ENCODE results near the gene MYBPHL.

Gene MYBPHL

GRCh38 chr1:109268431-109269211, 38.2 kb downstream of the MYBPHL start:
- DNase-seq (ENCODE audit: extremely low spot score): no peak

DNA sequence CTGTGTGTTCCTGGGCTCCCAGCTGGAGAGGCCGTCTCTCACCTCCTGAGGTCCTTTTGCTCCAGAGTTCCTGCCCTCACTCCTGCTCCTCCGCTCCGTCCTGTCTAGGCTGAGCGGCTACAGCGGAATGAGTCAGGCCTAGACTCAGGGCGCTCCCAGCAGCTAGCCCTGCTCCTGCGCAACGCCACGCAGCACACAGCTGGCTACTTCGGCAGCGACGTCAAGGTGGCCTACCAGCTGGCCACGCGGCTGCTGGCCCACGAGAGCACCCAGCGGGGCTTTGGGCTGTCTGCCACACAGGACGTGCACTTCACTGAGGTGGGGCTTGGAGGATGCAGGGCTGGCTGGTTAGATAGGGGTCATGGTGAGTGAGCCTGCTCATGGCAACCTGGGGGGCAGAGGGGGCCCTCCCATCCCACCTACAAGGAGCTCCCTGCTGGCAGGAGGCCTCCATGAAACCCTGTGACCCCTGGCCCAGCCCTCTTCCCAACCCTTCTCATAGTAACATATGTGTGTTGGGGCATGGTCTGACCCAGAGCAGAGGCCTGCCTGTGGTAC, 39.0 kb downstream of the MYBPHL start:
- DNase-seq (ENCODE audit: extremely low spot score): no peak
- ChIA-PET POLR2A (no interaction called here), CTCF (interaction anchor here (1.7 to 2.7 kb wide), 2 partner anchors 10 to 265 kb away, joined by 8 to 11 read pairs; no protein-coding TSS in a partner anchor)
- TF ChIP-seq CTCF (IDR thresholded peaks at IDR 0.05; ENCODE audit: control extremely low read depth, extremely low read depth, low read depth, missing control alignments): no peak

More at GRCh38 chr1:109268431-109269211, 38.2 kb downstream of the MYBPHL start:
- ChIA-PET CTCF (interaction anchor here (1.1 to 2.7 kb wide), 3 partner anchors 9 to 264 kb away, joined by 4 to 11 read pairs (median 8); no protein-coding TSS in a partner anchor), POLR2A (interaction anchor here (0.5 kb wide), 1 partner anchor 168 kb away, joined by 4 read pairs; no protein-coding TSS in a partner anchor)
- no peak for TF ChIP-seq CTCF (IDR thresholded peaks at IDR 0.05; ENCODE audit: control extremely low read depth, extremely low read depth, low read depth, missing control alignments)

DNA sequence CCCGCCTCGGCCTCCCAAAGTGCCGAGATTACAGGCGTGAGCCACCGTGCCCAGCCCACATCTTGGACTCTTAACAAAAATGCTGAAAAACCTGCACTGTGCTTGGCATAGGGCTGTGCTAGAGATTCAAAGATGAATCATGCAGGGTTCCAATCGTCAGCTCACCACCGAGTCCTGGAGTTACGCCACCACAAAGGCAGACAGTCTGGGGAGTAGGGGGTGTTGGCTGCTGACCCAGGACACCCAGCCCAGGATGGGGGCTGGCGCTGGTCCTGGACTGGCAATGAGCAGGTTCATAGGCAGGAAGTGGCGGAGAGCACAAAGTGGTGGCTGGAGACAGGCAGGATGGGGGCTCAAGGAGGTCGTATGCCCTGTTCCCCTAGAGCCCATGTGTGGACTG, 39.8 kb downstream of the MYBPHL start:
- ChIA-PET CTCF (interaction anchor here (0.9 to 8.2 kb wide), 3 partner anchors 10 to 266 kb away, joined by 3 to 76 read pairs (median 4); no protein-coding TSS in a partner anchor), POLR2A (no interaction called here)
- DNase-seq (ENCODE audit: extremely low spot score): no peak
- no peak for TF ChIP-seq CTCF (IDR thresholded peaks at IDR 0.05; ENCODE audit: control extremely low read depth, extremely low read depth, low read depth, missing control alignments)

- CTCF ChIA-PET: interaction anchor here (1.2 to 8.2 kb wide), 4 partner anchors 17 to 267 kb away, joined by 4 to 76 read pairs (median 17); partner anchors contain the start of genes PSRC1 and SORT1
- POLR2A ChIA-PET: no interaction called here
- no peak for TF ChIP-seq CTCF (IDR thresholded peaks at IDR 0.05; ENCODE audit: control extremely low read depth, extremely low read depth, low read depth, missing control alignments)
- no peak for DNase-seq (ENCODE audit: extremely low spot score)
Observed at GRCh38 chr1:109265741-109266330, 41.0 kb downstream of the MYBPHL start.

DNA sequence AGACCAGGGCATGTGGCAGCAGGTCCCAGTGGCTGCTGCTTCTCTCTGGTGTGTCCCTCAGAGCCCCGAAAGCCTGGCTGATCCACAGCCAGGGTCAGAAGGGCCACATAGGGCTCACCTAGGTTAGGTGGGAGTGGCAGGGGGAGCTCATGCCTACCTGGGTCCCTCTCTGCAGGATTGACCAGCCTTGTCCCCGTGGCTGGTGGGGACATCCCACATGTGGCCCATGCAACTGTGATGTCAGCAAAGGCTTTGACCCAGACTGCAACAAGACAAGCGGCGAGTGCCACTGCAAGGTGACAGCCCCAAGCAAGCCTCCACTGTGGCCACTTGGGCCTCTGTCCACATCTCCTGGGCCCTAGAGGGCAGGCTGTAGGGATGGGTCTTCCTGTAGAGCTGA, 41.8 kb downstream of the MYBPHL start:
- ChIA-PET CTCF (interaction anchor here (1.2 to 8.2 kb wide), 7 partner anchors 11 to 268 kb away, joined by 4 to 76 read pairs (median 8); partner anchors contain the start of genes PSRC1 and SORT1), POLR2A (no interaction called here)
- TF ChIP-seq CTCF (IDR thresholded peaks at IDR 0.05; ENCODE audit: control extremely low read depth, extremely low read depth, low read depth, missing control alignments): no peak
- DNase-seq (ENCODE audit: extremely low spot score): no peak

DNA sequence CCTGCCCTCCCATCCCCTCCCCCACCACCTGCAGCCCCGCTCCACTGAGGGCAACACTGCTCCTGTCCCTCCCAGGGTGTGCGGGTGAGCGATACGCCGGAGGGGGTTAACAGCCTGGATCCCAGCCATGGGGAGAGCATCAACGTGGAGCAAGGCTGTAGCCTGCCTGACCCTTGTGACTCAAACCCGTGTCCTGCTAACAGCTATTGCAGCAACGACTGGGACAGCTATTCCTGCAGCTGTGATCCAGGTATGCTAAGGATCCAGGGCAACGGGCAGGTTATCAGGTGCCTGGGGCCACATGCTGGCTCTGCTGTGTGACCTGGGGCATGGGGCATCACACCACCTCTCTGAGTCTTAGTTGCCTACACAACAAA, 42.4 kb downstream of the MYBPHL start:
- POLR2A ChIA-PET: no interaction called here
- CTCF ChIA-PET: interaction anchor here (0.7 to 8.2 kb wide), 11 partner anchors 10 to 268 kb away, joined by 3 to 76 read pairs (median 4); partner anchors contain the start of genes PSRC1 and SORT1

More for the DNA sequence above, 42.4 kb downstream of the MYBPHL start:
- DNase-seq (ENCODE audit: extremely low spot score): no peak
- TF ChIP-seq CTCF (IDR thresholded peaks at IDR 0.05; ENCODE audit: control extremely low read depth, extremely low read depth, low read depth, missing control alignments): no peak

Measured in GM10248 (cell line).